ENCODE results near the gene ADAMTSL5.
A peak's percentile ranks its signal among the peaks of the same experiment; 100 is the strongest.
"Not testable (repeated sequence)": the region's sequence is repeated elsewhere in the genome, so short reads cannot be mapped to it uniquely, and the experiment has no call there.

The ADAMTSL5 gene, protein sequence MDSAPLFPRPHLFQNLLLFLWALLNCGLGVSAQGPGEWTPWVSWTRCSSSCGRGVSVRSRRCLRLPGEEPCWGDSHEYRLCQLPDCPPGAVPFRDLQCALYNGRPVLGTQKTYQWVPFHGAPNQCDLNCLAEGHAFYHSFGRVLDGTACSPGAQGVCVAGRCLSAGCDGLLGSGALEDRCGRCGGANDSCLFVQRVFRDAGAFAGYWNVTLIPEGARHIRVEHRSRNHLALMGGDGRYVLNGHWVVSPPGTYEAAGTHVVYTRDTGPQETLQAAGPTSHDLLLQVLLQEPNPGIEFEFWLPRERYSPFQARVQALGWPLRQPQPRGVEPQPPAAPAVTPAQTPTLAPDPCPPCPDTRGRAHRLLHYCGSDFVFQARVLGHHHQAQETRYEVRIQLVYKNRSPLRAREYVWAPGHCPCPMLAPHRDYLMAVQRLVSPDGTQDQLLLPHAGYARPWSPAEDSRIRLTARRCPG

GRCh38 chr19:1512671-1513498 lies at the start of gene ADAMTSL5:
ADAMTSL5 (minus strand) TSS chr19:1513019; CDS start chr19:1510943, 2,076 bp downstream.
- peak; percentile 79 for DNase-seq

- no peak for DNase-seq
Observed at GRCh38 chr19:1561236-1561842, 48.5 kb upstream of the ADAMTSL5 start.

- no peak for DNase-seq
Observed at GRCh38 chr19:1560286-1560882, 47.6 kb upstream of the ADAMTSL5 start.

GRCh38 chr19:1558552-1558951 lies 45.7 kb upstream of the ADAMTSL5 start:
- DNase-seq: no peak

- DNase-seq: no peak
Observed at GRCh38 chr19:1556390-1557070, 43.7 kb upstream of the ADAMTSL5 start.

DNA sequence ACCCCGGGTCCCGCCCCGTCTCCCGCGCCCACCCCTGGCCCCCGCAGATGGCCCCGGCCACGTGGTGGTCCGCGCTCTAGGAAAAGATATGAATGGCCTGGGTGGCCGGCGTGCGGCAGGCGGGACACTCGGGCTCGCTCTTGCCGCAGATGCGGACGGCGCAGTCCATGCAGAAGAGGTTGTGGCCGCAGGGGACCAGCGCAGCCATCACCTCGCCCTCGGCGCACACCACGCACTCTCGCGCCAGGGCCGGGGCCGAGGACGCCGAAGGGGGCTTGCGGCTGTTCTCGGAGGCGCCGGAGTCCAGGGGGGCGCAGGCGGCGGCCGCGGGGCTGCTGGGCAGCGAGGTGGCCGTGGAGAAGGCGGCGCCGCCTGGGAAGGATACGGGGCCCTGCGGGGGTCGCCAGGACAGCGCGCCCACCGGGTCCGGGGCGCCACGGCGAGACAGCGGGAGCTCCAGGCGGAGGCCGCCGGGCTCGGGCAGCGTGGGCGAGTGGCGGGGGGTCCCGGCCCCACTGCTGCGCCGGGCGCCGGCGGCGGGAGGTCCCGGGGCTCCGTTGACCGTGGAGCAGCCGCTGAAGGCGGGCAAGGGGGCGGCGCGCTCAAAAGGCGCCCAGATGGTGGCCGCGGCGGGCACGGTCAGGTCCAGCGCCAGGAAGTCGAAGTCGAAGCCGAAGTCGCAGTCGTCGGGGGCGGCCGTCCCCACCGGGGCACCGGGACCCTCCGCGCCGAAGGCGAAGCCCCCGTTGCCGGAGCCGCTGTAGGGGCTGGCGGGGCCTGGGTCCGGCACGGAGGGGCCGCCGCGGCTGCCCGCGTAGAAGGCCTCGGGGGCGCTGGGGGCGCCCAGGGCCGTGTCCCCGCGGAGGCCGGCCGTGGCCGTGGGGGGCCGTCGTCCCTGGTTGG lies 42.9 kb upstream of the ADAMTSL5 start:
- DNase-seq: no peak

DNA sequence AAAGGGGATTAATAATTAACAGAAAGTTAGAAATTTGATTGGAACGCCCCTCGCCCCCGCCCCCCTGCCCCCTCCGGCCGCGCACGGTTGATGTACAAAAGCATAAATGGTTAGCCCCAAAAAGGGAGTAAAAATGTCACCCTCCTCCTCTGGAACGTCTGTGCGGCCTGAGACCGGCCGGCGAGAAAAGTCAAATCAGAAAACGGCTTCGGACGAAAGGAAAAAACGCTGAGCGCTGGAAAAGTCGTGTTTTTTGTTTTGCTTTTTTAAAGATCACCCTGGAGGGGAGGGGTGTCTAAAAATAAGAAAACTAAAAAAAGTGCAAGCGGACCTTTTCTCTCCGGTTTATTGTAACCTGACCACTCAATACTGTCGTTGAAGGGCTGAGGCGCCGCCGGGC lies 42.1 kb upstream of the ADAMTSL5 start:
- no peak for DNase-seq

GRCh38 chr19:1553415-1553814 lies 40.6 kb upstream of the ADAMTSL5 start:
- no peak for DNase-seq

GRCh38 chr19:1551068-1552040 lies 38.5 kb upstream of the ADAMTSL5 start:
- no peak for DNase-seq

- DNase-seq: no peak
Observed at GRCh38 chr19:1549332-1549945, 36.6 kb upstream of the ADAMTSL5 start.

DNA sequence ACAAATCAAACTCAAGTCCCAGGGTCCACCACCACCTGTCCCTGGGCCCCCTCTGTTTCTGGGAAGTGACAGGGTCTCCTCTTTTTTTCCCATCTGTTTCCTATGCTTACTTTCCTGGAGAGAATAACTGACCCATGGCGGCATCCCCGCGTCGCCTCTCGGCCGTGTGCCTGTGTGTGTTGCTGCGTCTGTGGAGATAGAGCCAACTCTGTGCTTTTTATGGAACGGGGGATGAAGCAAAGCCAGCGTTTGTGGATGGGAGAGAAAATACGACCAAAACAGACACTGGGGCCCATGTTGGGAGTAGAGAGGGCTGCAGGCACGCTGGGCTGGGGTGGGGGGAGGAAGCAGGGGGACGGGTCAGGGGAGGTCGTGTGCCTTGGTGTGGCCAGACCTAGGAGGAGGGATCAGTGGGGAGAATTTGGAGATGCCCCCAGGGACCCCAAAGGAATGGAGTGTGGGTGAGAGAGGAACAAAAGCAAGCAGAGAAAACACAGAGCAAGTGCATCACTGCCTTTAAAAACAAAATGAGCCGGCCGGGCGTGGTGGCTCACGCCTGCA lies 27.6 kb upstream of the ADAMTSL5 start:
- no peak for DNase-seq

DNA sequence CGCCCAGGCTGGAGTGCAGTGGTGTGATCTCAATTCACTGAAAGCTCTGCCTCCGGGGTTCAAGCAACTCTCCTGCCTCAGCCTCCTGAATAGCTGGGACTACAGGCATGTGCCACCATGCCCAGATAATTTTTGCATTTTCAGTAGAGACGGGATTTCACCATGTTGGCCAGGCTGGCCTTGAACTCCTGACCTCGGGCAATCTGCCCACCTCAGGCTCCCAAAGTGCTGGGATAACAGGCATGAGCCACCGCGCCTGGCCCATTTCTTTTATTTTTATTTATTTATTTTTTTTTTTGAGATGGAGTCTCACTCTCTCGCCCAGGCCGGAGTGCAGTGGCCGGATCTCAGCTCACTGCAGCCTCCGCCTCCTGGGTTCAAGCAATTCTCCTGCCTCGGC lies 26.9 kb upstream of the ADAMTSL5 start:
- DNase-seq: not testable (repeated sequence)

DNA sequence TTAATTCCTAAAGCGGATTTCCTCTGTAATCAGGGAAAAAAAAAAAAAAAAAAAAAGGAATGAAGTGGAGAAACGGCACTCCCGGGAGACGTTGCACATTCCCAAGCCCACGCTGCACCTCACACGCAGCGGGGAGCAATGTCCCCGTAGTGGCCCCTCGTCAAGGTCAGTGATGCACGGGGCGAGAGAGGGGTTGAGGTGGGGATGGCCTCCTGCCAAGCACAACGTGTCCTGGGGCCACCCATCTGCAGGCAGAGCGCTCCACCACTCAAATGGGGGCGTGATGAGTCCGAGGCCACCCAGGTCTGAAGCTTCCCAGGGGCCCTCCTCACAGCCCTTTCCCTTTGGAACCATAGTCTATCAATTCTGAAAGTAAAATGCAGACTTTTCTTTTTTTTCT lies 26.2 kb upstream of the ADAMTSL5 start:
- DNase-seq: no peak

GRCh38 chr19:1535699-1536098 lies 22.9 kb upstream of the ADAMTSL5 start:
- not testable (repeated sequence) for DNase-seq

DNA sequence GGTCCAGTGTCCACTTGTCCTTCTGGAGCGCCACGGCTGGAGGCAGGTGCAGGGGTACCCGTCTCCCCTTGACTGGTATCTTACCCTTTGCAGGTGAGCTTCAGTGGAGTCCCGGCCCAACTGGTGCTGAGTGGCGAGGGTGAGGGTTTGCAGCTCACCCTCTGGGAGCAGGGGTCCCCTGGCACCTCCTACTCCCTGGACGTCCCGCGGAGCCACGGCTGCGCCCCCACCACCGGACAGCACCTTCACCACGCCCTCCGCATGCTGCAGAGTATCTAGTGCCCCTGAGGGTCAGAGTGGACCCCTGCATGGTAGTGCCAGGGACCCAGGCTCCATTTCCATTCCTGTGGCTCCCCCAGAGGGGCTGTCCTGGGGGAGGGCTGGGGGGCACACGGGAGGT lies 22.2 kb upstream of the ADAMTSL5 start:
- DNase-seq: no peak

GRCh38 chr19:1533510-1534150 lies 20.8 kb upstream of the ADAMTSL5 start:
- no peak for DNase-seq

GRCh38 chr19:1532003-1532402 lies 19.2 kb upstream of the ADAMTSL5 start:
- no peak for DNase-seq

GRCh38 chr19:1531587-1531986 lies 18.8 kb upstream of the ADAMTSL5 start:
- no peak for DNase-seq

- not testable (repeated sequence) for DNase-seq
Observed at GRCh38 chr19:1530856-1531255, 18.0 kb upstream of the ADAMTSL5 start.
